ENCODE data around the gene EPHX1.
A peak's percentile ranks its signal among the peaks of the same experiment; 100 is the strongest.
"Not testable (repeated sequence)": the region's sequence is repeated elsewhere in the genome, so short reads cannot be mapped to it uniquely, and the experiment has no call there.

The EPHX1 gene

DNA sequence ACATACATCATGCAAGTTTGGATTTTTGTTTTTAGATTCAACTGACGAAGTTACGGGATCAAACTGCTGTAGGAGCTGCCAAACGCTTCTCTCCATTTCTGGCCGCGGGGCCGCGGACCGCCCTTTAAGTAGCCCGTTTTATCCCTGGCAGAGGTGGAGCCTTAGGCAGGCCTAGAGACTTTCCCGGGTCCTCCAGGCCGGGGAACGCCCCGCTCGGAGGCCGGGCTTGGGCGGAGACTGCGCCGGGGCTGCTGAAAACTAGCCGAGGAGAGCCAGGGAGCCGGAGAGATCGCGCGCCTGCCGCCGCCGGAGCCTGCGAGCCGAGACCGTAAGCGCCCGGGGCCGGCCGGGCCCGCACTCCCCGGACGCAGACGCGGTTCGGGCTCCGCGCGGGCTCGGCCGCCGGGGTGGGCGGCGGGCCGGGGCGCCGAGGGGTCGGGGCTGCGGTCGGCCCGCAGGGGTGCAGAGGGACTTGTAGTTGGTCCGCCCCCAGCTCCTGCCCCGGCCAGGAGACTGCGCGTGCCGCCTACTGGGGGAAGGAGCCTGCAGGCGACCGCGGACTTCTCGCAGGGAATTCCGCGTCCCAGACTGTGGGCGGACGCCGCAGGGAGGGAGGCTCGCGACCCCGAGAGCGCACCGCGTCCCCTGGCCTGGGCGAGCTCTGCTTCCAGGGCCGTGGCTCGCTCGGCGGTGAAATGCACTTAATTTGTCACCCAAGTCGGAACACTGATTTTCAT is at the start of gene EPHX1:
TSS of gene EPHX1 (plus strand) at position 283 of the 737 bp plus-strand sequence. CDS start 18,606 bp downstream, outside the sequence.
- DNase-seq, result peak in 13 of 14 donors; percentile 47 to 88 (median 72)

DNA sequence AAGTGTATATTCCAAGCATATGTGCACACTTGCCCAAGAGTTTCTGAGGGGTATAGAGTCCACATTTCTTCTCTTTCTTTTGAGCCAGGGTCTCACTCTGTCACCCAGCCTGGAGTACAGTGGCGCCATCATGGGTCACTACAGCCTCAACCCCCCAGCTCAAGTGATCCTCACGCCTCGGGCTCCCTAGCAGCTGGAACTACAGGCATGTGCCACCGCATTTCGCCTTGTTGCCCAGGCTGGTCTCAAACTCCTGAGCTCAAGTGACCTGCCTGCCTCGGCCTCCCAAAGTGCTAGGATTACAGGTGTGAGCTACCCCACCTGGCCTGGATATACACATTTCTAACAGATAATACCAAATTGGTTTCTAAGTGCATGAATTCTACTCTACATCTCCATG is 49.4 kb upstream of the EPHX1 start:
- no peak for DNase-seq

DNA sequence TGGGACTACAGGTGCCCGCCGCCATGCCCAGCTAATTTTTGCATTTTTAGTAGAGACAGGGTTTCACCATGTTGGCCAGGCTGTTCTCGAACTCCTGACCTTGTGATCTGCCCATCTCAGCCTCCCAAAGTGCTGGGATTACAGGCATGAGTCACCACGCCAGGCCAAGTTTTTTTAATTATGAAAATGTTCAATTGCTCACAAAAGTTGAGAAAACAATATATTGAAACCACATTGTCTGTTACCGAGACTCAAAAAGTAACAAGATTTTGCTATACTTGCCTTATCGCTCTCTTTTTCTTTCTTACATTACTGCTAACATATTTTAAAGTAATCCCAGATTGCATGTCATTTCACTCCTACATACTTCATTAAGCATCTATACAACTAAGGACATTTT is 48.5 kb upstream of the EPHX1 start:
- DNase-seq, result not testable (repeated sequence)

DNA sequence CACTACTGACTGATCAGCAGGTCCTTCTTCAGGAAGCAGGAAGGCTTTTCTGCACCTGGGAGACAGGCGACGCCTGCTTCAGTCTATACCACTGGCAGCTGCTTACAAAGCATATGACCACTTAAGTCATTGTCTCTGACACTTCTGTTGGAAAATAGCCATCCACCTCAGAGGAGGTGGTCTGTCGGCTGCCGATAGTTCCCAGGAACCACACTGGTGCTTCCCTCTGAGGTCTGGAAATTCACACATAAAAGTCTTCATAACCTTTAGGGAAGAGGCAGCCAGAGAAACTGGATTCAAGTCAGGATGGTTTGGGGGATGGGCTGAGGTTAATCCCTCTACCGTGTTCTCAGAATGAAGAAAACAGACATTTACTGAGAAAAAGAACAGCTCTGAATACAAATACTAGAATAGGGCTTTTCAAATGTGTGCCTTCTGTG is 47.9 kb upstream of the EPHX1 start:
- no peak for DNase-seq

DNA sequence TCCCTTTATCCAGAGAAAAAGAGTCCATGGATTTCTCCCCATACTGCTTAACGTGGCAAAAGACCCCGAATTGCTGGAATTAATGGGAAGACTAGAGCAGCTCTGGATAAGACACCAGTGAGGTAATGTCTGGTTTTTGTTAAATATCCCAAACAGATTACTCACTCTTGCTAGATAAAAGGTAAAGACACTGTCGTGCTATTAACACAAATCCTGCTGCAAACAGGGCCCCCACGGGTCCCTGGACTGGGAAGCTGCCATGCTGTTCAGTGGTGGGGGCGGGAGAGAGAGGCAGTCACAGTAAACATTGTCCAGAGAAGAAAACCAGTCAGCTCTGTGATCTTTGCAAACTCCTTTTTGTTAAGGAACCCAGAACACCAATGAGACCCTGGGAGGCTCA is 47.5 kb upstream of the EPHX1 start:
- DNase-seq, result no peak

DNA sequence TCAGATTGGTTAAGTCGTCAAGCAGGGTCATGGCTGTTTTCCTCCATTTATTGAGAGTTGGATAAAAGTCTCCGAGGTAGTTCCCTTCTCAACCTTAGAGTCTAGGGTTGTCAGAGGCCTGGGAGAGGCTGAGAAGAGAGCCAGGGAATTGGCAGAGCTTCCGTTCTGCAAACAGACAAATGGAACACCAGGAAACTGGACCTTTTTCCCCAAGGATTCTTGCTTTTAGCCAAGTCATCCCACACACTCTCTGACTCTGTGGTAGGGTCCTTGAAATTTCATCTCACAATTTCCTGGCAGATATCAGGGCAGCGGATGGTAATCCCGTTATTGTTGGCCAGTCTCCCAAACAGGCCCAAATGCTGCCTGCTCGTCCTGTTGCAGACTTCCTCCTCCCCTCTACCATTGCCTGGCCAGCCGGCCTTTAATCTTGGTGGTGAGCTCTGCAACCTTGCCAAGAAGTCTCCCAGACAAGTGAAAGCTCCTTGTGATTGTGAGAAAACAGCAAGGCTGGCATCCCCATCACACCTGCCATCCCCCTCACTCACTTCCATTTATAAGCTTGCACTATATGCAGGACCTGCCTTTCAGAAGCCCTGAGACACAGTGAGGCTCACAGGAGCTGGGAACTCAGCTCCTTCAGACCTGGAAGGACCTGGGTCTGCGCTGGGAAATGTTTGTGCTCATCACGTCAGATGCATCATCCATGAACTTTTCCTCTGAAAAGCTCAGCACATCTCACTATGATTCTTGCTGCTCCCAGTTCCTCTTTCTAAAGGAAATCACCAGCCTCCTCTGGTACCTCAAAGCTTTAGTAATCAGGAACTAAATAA is 46.0 kb upstream of the EPHX1 start:
- no peak for DNase-seq

DNA sequence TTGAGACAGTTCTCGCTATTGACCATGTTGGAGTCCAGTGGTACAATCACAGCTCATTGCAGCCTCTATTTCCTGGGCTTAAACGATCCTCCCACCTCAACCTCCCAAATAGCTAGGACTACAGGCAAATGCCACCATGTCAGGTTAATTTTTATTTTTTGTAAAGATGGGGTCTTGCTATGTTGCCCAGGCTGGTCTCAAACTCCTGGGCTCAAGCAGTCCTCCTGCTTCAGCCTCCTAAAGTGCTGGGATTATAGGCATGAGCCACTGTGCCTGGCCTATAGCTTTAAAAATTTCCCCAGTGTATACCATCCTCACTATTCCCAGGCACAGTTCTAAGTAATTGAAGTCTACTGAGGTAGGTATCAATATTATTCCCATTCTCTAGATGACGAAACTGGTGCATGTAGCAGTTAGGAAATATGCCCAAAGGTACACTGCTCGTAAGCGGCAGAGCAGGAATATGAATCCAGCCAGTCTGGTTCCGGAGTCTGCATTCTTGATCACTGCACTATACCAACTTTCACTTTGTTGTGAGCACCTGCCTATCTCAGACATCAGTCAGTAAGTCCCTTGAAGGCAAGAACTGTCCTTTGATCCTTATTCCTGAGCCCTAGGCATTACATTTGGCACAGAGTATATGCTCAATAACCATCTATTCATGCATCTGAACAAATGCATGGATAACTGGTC is 43.8 kb upstream of the EPHX1 start:
- no peak for DNase-seq

DNA sequence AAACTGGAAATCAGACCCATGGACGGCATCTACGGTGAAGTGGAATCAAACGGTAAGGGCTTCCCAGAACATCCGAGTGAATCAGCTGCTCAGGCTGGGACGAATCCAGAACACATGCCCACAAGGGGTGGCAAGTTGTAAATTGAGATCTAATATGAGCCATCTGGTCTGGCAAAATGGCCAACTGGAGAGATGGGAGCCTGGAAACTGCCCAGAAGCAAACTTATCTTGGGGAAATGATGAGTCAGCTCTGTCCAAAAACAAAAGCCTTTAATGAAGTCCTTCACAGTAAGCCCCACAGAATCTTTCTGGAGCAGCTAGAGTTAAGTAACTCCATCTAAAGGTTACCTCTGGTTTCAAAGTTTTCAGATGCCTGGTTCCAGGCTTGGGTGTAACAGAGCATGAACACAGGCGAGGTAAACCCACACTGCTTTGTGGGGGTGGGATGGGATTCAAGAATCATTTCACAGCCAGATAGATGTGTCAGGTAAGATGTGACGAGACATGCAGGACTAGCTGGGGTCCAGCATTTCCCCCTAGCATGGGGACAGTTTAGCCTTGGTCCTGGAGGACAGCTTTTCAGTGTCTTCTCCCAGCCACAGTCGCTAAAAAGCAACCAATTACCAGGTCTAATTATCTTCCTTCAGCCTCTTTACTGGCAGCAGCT is 42.8 kb upstream of the EPHX1 start:
- peak in 2 of 14 donors; percentile 50 to 57 for DNase-seq

DNA sequence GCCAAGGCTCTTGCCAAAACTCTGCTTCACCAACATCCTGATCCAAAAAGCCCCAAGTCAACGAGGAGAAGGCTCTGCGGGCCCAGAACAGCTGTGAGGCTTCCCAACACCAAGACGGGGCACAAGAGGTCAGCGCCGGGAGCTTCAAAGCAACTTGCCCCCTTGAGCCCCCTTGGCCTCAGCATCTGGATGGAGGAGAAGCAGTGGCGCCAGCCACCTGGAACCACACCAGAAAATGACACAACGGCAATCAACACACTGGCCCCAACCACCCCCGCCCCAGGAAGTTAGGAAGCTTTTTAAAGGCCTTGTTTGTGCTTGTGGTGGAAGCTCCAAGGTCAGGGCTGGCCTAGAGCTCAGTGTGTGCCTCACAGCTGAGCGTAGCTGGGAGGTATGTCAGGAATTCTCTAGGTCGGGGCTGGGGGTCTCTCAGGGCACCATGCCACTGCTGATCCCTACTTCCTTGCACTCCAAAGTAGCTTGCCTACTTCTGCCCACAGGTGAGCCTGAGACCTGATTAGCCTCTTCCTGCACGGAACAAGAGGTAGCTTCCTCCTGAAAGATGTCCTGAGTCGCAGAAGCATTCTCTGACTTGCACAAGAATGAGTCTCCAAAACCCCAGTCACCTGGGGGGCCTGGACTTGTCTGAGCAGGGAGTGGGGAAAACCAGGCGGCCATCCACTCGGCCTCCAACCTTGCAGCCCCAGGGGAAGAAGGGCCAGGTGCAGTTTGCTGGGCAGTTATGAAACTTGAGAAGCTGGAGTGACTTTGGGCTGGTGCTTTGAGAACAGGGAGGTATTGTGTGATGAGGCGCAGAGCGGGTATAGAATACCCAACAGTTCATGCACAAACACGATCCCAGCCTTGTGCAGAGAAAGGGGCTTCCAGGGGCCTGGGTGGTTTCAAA is 42.0 kb upstream of the EPHX1 start:
- peak in 2 of 14 donors; percentile 3 to 33 for DNase-seq

DNA sequence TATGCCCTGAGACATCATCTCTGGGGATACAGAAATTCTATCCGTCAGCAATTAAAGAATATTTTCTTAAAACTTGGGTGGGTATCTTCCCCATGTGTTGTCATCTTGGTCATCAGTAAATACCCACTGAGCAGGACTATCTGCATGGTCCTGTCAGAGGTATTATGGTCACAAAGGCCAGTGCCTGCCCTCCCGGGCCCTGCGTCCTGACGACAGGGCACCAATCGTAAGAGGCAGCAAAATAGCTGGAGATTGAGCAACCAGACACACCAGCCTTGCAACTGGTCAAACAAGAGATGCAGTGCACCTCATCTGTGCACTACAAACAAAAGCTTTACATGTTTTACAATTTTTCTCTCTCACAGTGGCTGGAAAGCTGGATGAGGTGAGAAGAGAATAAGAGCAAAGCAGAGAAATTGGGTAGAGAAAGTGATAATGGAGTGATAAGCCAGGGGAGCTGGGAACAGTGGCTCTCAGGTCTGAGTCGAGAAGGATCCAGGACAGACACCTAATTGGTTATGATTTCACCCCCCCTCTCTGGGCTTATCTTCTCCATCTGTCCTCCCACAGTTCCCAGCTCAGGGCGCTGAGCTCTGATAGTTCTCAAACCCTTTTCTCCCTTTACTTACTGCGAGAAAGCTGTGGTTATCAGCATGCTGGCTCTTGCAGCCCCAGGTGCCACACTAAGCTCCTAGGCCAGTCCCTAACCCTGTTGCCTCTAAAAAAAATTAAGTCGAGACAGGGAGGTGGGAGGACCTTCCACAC is 41.1 kb upstream of the EPHX1 start:
- DNase-seq, result no peak

DNA sequence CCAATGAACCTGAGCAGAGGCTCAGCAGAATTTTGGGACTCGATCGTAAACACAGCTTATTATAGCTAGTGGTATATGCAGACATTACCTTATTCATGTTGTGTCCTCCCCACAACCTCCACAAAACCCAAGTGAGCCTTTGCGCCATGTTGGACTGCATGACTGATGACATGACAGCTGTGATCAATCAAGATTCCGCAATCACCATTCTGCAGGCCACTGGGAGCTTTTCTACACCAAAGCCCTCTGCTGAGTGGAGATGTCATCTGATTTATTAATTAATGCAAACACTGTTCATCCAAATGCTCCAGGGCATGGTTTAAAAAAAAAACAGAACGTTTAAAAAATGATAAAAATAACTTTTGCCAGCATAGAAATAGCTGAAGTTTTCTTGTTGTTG is 40.2 kb upstream of the EPHX1 start:
- no peak for DNase-seq

DNA sequence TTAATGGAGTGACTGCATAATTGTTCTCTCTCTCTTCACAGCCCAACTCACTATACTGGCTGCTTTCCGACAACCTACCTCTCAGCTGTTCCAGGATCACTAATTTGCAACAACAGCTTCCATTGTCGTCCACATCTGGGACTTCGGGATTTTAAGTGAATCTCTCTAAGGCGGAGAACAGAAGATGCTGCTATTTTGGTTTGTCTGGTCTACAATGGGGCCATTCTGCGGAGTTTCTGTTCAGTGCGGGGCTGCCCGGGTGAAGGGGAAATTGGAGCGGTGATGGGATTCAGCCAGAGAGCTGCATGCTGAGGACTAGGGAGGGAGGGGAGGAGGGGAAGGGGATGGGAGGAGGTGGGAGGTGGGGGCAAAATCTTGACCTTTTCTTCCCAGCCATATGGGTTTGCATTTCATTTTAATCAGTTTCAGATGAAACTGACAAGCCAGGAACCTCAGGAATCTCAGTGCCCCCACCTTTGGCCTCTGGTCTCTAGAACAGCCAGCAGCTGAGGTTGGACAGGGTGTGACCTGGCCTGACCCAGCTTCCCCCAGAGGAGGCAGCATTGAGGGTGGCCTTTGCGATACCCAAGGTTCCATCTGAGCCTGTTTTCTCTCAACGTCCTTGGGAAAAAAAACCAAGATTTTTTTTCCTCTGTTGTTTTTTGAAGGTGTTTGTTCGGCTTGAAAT is 39.2 kb upstream of the EPHX1 start:
- DNase-seq, result peak in 2 of 14 donors; percentile 22 to 31

DNA sequence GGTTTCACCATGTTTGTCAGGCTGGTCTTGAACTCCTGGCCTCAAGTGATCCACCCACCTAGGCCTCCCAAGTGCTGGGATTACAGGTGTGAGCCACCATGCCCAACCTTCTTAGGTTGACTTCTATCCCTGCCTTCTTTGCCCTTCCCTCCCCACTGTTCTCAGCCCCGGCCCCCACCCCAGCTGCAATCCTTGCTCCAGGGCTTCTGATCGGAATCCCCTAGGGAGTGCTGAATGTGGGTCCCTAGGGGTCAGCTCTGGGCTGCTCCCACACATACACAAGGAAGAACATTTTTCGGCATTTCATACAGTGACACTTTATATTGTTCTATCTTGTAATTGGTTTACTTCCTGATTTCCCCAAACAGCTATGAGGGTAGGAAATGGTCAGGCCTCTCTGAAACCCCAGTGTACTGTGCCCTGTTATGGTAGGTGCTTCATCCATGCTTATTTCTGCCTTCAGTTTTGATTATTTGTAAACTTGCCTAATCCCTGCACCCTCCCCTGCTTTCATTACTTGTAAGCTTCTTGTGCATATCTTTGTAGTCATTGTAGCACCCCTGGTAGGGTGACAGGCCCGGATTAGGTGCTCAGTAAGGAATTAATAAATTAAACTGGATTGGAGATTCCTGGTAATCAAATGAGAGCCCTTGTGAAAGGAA is 38.1 kb upstream of the EPHX1 start:
- peak in 1 of 14 donors; percentile 16 for DNase-seq

DNA sequence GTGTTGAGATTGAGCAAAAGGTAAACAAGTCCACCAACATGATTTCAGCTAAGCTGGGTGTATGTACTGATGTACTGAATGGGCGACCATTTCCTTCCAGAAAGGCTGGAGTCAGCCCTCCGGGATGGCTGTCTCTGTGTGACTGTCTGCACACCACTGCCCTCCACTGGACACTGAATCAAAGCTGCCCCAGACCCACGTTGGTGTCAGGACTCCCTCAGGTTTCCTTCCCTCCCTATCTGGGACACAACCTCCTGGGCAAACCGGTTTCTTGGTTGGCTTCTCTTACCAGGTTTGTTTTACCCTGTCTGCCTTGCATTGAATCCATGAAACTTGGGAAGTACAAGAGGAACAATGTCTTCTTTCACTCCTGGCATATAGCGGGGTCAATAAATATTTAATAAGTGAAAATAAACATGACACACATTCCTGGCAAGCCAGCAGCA is 37.6 kb upstream of the EPHX1 start:
- peak in 12 of 14 donors; percentile 8 to 75 (median 58) for DNase-seq

DNA sequence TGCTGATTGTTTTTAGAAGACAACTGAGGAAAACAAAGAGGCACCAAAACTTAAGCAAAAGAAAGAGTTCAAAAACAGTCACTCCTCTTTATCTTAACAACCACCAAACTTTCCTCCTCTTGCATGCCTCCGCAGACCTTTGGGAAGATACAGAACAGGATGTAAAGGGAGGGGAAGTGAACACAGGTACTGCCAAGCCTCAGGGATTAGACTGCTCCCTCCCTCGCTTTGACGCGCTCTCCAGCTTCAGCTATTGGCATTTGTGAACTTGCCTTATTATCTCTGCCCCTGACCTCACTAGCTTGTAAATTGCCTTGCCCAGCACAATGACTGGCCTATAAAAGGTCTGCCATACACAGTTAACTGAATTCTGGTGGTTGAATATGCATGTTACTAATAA is 37.1 kb upstream of the EPHX1 start:
- DNase-seq, result no peak

DNA sequence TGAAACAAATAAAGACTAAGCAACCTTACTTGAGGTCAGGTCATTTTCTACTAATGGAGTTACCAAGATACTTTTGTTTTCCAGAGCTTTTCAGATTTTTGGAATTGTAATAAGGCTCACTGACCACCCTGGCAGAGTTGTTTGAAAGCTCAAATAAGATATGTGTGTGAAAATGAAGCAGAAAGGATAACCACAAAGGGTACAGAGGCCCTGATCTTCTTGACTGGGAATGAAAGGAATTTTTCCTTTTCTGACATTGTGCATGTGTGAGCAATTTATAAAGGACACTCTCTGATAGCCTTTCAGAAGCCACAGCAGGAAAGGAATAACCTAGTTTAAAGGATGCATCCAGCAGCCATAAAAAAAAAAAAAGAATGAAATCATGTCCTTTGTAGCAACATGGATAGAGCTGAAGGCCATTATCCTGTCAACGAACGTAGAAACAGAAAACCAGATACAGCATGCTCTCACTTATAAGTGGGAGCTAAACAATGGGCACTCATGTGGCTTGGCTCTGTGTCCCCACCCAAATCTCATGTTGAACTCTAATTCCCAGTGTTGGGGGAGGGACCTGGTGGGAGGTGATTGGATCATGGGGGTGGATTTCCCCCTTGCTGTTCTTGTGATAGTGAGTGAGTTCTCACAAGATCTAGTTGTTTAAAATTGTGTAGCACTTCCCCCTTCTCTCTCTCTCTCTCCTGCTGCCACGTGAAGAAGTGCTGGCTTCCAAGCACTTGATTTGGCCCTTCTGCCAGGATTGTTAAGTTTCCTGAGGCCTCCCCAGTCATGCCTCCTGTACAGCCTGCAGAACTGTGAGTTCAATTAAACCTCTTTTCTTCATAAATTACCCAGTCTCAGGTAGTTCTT is 35.4 kb upstream of the EPHX1 start:
- DNase-seq, result no peak

DNA sequence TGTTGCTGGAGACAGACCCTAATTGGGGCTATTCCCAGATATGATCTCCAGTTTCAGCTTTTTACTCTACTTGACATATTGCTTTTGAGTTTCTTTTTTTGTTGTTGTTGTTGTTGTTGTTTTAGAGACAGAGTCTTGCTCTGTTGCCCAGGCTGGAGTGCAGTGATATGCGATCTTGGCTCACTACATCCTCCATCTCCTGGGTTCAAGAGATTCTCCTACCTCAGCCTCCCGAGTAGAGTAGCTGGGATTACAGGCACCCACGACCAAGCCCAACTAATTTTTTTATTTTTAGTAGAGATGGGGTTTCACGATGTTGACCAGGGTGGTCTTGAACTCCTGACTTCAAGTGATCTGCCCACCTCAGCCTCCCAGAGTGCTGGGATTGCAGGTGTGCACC is 33.6 kb upstream of the EPHX1 start:
- DNase-seq, result no peak

DNA sequence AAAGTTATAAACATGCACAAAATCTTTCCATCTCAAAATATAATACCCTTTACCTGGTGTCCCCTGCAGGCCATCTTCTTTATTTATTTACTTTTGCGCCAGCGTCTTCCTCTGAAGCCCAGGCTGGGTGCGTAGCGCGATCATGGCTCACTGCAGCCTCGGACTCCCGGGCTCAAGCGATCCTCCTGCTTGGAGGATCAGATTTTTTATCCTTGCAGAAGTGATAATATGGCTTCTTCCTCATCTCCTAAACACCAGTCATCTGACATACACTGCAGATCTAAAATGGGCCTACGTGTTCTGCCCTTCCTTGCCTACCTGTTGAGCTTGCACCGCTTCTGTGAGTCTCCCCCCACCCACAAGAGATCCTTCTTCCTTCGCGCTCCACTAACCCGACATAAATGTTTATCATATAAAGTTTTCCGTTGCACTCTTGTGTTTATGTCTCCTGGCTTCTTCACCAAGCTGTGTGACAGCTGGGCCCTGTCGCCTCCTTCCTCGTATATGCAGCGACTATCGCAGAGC is 32.8 kb upstream of the EPHX1 start:
- DNase-seq, result no peak
